Measurements from ENCODE around the gene DNAH7. TPM values are rescaled to one million over a fixed set of nuclear protein-coding genes. Genes with fewer than 3 reads are reported as not detected.

DNAH7 gene
- polyA plus RNA-seq, 1 donor, result 1.5 TPM

GRCh38 chr2:195733831-195734230 is 334.8 kb downstream of the DNAH7 start:
- no peak overlapping the region for H3K4me3 ChIP-seq (ENCODE audit: low read length)

GRCh38 chr2:195732574-195732973 is 336.1 kb downstream of the DNAH7 start:
- Histone ChIP-seq H3K9me3 (ENCODE audit: control insufficient read depth, low read depth, low read length) (no peaks in the 10 kb centered on the region), H3K36me3 (ENCODE audit: control insufficient read depth, insufficient read depth, low read length) (peaks cover 11% of the 10 kb centered on the region), H3K4me1 (ENCODE audit: control insufficient read depth, insufficient read depth, low read length) (no peaks in the 10 kb centered on the region), H3K4me3 (ENCODE audit: low read length) (no peak overlapping the region), H3K27ac (ENCODE audit: low read length) (no peak overlapping the region), H3K27me3 (ENCODE audit: control insufficient read depth, insufficient read depth, low read length) (no peaks in the 10 kb centered on the region)
- WGBS (ENCODE audit: insufficient coverage, low lambda C conversion rate), result no CpG with 5 or more reads among the region's 1 CpG
- DNase-seq, result no peak

More at GRCh38 chr2:195733831-195734230, 334.8 kb downstream of the DNAH7 start:
- H3K4me1 ChIP-seq (ENCODE audit: control insufficient read depth, insufficient read depth, low read length), result no peaks in the 10 kb centered on the region
- DNase-seq, result no peak
- H3K9me3 ChIP-seq (ENCODE audit: control insufficient read depth, low read depth, low read length), result no peaks in the 10 kb centered on the region
- no peak overlapping the region for H3K27ac ChIP-seq (ENCODE audit: low read length)
- H3K27me3 ChIP-seq (ENCODE audit: control insufficient read depth, insufficient read depth, low read length), result no peaks in the 10 kb centered on the region
- H3K36me3 ChIP-seq (ENCODE audit: control insufficient read depth, insufficient read depth, low read length), result peaks cover 9% of the 10 kb centered on the region

GRCh38 chr2:195730912-195731311 is 337.7 kb downstream of the DNAH7 start:
- Histone ChIP-seq H3K9me3 (ENCODE audit: control insufficient read depth, low read depth, low read length) (no peaks in the 10 kb centered on the region), H3K27ac (ENCODE audit: low read length) (no peak overlapping the region), H3K4me1 (ENCODE audit: control insufficient read depth, insufficient read depth, low read length) (no peaks in the 10 kb centered on the region), H3K4me3 (ENCODE audit: low read length) (no peak overlapping the region), H3K36me3 (ENCODE audit: control insufficient read depth, insufficient read depth, low read length) (peaks cover 11% of the 10 kb centered on the region), H3K27me3 (ENCODE audit: control insufficient read depth, insufficient read depth, low read length) (no peaks in the 10 kb centered on the region)
- 100% methylated on average over 1 of the region's 3 CpGs for WGBS (ENCODE audit: insufficient coverage, low lambda C conversion rate)
- no peak for DNase-seq

- Histone ChIP-seq H3K4me3 (ENCODE audit: low read length) (no peak overlapping the region), H3K4me1 (ENCODE audit: control insufficient read depth, insufficient read depth, low read length) (no peaks in the 10 kb centered on the region), H3K27ac (ENCODE audit: low read length) (no peak overlapping the region), H3K9me3 (ENCODE audit: control insufficient read depth, low read depth, low read length) (no peaks in the 10 kb centered on the region), H3K36me3 (ENCODE audit: control insufficient read depth, insufficient read depth, low read length) (peaks cover 11% of the 10 kb centered on the region), H3K27me3 (ENCODE audit: control insufficient read depth, insufficient read depth, low read length) (no peaks in the 10 kb centered on the region)
- WGBS (ENCODE audit: insufficient coverage, low lambda C conversion rate), result no CpG with 5 or more reads among the region's 4 CpGs
- no peak for DNase-seq
Observed at GRCh38 chr2:195727106-195727505, 341.5 kb downstream of the DNAH7 start.

GRCh38 chr2:195722075-195722474 is 346.6 kb downstream of the DNAH7 start:
- H3K4me1 ChIP-seq (ENCODE audit: control insufficient read depth, insufficient read depth, low read length), result no peaks in the 10 kb centered on the region
- no peaks in the 10 kb centered on the region for H3K36me3 ChIP-seq (ENCODE audit: control insufficient read depth, insufficient read depth, low read length)
- no peaks in the 10 kb centered on the region for H3K9me3 ChIP-seq (ENCODE audit: control insufficient read depth, low read depth, low read length)
- no peaks in the 10 kb centered on the region for H3K27me3 ChIP-seq (ENCODE audit: control insufficient read depth, insufficient read depth, low read length)
- no CpG with 5 or more reads among the region's 1 CpG for WGBS (ENCODE audit: insufficient coverage, low lambda C conversion rate)
- no peak for DNase-seq
- no peak overlapping the region for H3K4me3 ChIP-seq (ENCODE audit: low read length)
- H3K27ac ChIP-seq (ENCODE audit: low read length), result no peak overlapping the region

- Histone ChIP-seq H3K9me3 (ENCODE audit: control insufficient read depth, low read depth, low read length) (no peaks in the 10 kb centered on the region), H3K27ac (ENCODE audit: low read length) (no peak overlapping the region), H3K4me1 (ENCODE audit: control insufficient read depth, insufficient read depth, low read length) (no peaks in the 10 kb centered on the region), H3K36me3 (ENCODE audit: control insufficient read depth, insufficient read depth, low read length) (peaks cover 3% of the 10 kb centered on the region), H3K27me3 (ENCODE audit: control insufficient read depth, insufficient read depth, low read length) (no peaks in the 10 kb centered on the region), H3K4me3 (ENCODE audit: low read length) (no peak overlapping the region)
- no peak for DNase-seq
- WGBS (ENCODE audit: insufficient coverage, low lambda C conversion rate), result no CpG with 5 or more reads among the region's 2 CpGs
Observed at GRCh38 chr2:195721042-195721441, 347.6 kb downstream of the DNAH7 start.

- Histone ChIP-seq H3K27ac (ENCODE audit: low read length) (no peak overlapping the region), H3K9me3 (ENCODE audit: control insufficient read depth, low read depth, low read length) (no peaks in the 10 kb centered on the region), H3K36me3 (ENCODE audit: control insufficient read depth, insufficient read depth, low read length) (peaks cover 5% of the 10 kb centered on the region), H3K27me3 (ENCODE audit: control insufficient read depth, insufficient read depth, low read length) (no peaks in the 10 kb centered on the region), H3K4me3 (ENCODE audit: low read length) (no peak overlapping the region), H3K4me1 (ENCODE audit: control insufficient read depth, insufficient read depth, low read length) (no peaks in the 10 kb centered on the region)
- DNase-seq, result no peak
- WGBS (ENCODE audit: insufficient coverage, low lambda C conversion rate), result no CpG with 5 or more reads among the region's 4 CpGs
Observed at GRCh38 chr2:195716466-195716865, 352.2 kb downstream of the DNAH7 start.

- no peak for DNase-seq
- Histone ChIP-seq H3K4me1 (ENCODE audit: control insufficient read depth, insufficient read depth, low read length) (no peaks in the 10 kb centered on the region), H3K36me3 (ENCODE audit: control insufficient read depth, insufficient read depth, low read length) (peaks cover 5% of the 10 kb centered on the region), H3K27ac (ENCODE audit: low read length) (no peak overlapping the region), H3K4me3 (ENCODE audit: low read length) (no peak overlapping the region), H3K27me3 (ENCODE audit: control insufficient read depth, insufficient read depth, low read length) (no peaks in the 10 kb centered on the region), H3K9me3 (ENCODE audit: control insufficient read depth, low read depth, low read length) (no peaks in the 10 kb centered on the region)
Observed at GRCh38 chr2:195711478-195711877, 357.2 kb downstream of the DNAH7 start.

- Histone ChIP-seq H3K9me3 (ENCODE audit: control insufficient read depth, low read depth, low read length) (no peaks in the 10 kb centered on the region), H3K27me3 (ENCODE audit: control insufficient read depth, insufficient read depth, low read length) (no peaks in the 10 kb centered on the region), H3K4me3 (ENCODE audit: low read length) (no peak overlapping the region), H3K27ac (ENCODE audit: low read length) (no peak overlapping the region), H3K36me3 (ENCODE audit: control insufficient read depth, insufficient read depth, low read length) (peaks cover 5% of the 10 kb centered on the region), H3K4me1 (ENCODE audit: control insufficient read depth, insufficient read depth, low read length) (no peaks in the 10 kb centered on the region)
- 81% methylated on average over 2 of the region's 2 CpGs for WGBS (ENCODE audit: insufficient coverage, low lambda C conversion rate)
- no peak for DNase-seq
Observed at GRCh38 chr2:195709901-195710806, 358.5 kb downstream of the DNAH7 start.

- H3K27me3 ChIP-seq (ENCODE audit: control insufficient read depth, insufficient read depth, low read length), result no peaks in the 10 kb centered on the region
- DNase-seq, result no peak
- no peak overlapping the region for H3K27ac ChIP-seq (ENCODE audit: low read length)
- no peaks in the 10 kb centered on the region for H3K9me3 ChIP-seq (ENCODE audit: control insufficient read depth, low read depth, low read length)
- WGBS (ENCODE audit: insufficient coverage, low lambda C conversion rate), result 73% methylated on average over 4 of the region's 5 CpGs
- peaks cover 3% of the 10 kb centered on the region for H3K36me3 ChIP-seq (ENCODE audit: control insufficient read depth, insufficient read depth, low read length)
- H3K4me1 ChIP-seq (ENCODE audit: control insufficient read depth, insufficient read depth, low read length), result no peaks in the 10 kb centered on the region
- H3K4me3 ChIP-seq (ENCODE audit: low read length), result no peak overlapping the region
Observed at GRCh38 chr2:195706161-195706900, 362.3 kb downstream of the DNAH7 start.

All from large intestine (tissue), 3 donors.